Hair follicular keratinocyte (primary cell): ENCODE measurements around the gene YIPF7. TPM values are rescaled to one million over a fixed set of nuclear protein-coding genes. Genes with fewer than 3 reads are reported as not detected.

ENCODE experiments used
- total RNA-seq: library from RNA; depleted of rRNA; stranded (reverse); fragments of >200 nt; gene quantifications from 2 replicates; pipeline ENCODE4 v1.2.3, GENCODE V29; 2015

Gene YIPF7
- not detected in 2 replicates for total RNA-seq

DNA sequence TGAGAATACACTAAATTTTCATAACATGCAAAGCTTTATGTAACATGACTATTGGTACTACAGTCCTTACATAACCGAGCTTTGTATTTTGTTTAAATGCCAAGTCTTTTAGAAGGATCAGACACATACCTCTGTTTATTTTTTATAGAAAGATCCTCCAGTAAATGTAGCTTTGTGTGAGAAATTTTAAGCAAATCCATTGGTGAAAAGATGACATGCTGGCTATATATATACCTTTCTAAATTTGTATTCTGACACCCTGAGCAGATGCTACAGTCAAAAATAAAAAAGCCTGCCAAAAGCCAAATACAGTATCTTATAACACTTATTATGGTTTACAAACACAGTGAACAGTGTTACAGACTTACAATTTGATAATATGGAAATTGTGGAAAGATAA lies at the start of gene YIPF7:
Gene YIPF7 (minus strand): TSS at position 201 of the 400 bp plus-strand sequence. CDS start 1,525 bp downstream, outside the sequence.

DNA sequence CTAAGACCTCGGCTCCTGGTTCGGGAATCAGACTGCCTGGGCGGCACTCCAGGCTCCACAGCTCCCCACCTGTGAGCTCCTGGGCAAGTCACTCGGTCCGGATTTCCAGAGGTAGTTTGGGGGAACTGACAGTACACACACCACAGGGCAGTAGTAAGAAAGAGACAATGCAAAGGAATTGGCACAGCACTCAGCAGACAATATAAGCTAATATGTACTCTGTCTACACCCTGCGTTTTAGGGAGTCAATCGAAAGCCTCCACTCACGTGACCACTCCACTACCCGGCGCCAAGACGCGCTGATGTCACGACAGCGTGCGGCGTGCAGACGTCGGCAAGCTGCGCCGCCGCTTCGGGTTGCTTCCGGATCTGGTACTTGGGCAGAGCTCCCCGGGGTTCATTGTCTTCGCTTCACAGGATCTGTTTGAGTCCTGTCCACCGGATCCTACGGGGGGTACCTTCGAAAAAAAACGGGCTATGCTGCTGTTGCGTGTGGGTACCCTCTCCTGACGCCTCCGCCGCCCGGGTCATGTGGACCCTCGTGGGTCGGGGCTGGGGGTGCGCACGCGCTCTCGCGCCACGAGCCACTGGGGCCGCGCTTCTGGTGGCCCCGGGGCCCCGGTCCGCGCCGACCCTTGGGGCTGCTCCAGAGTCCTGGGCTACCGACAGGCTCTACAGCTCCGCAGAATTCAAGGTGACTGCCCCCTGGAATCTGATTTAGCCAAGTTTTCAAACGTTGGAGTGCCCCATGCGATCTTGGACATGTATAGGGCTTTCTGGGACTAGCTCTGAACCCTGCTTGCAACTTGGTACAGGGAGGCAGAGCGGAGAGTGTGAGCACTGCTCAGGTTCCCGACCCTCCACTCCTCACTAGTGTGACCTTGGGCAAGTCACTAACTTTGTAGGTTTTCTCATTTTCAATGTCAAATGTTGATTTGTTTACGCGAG lies 26.9 kb upstream of the YIPF7 start, which contains the start of gene GUF1:
Gene GUF1 (plus strand): TSS at position 327 of the 948 bp plus-strand sequence. CDS start 203 bp downstream, at position 530.

Other genes with a start within 250 kb of the YIPF7 start
- 0.15 TPM in 1 of 2 replicates, not detected in the other for gene KCTD8, start 202.8 kb downstream of the YIPF7 start, total RNA-seq
- gene GUF1, start 26.8 kb upstream of the YIPF7 start, total RNA-seq = 17.3 and 20.0 TPM in 2 replicates
- gene GNPDA2, start 74.9 kb upstream of the YIPF7 start, total RNA-seq = 15.5 and 16.2 TPM in 2 replicates